ENCODE results near the gene ARHGAP15.

ARHGAP15 gene

GRCh38 chr2:143802242-143802641 lies 673.0 kb downstream of the ARHGAP15 start:
- no peak overlapping the region for H4K12ac ChIP-seq (ENCODE audit: low read depth, low read length)
- no peak overlapping the region for H3K4me2 ChIP-seq (ENCODE audit: low read length)
- H3K14ac ChIP-seq (ENCODE audit: low read length), result no peak overlapping the region
- no peaks in the 10 kb centered on the region for H3K9me3 ChIP-seq (ENCODE audit: insufficient read depth, low read depth, low read length)
- no peak overlapping the region for H3K4me3 ChIP-seq (ENCODE audit: low read depth, low read length)
- no peak overlapping the region for H2BK5ac ChIP-seq (ENCODE audit: low read depth, low read length, poor library complexity)
- no peak for DNase-seq
- H2BK120ac ChIP-seq (ENCODE audit: insufficient read depth, low read length, poor library complexity), result no peak overlapping the region
- H2AFZ ChIP-seq (ENCODE audit: insufficient read depth, low read length, poor library complexity), result no peak overlapping the region
- no peak overlapping the region for H2AK5ac ChIP-seq (ENCODE audit: low read length)
- no peak overlapping the region for H3K18ac ChIP-seq (ENCODE audit: low read length)
- H3K79me1 ChIP-seq (ENCODE audit: low read length), result no peaks in the 10 kb centered on the region
- no peak overlapping the region for H3K27ac ChIP-seq (ENCODE audit: low read depth, low read length)
- H3K9ac ChIP-seq (ENCODE audit: low read length), result no peak overlapping the region
- no peaks in the 10 kb centered on the region for H3K36me3 ChIP-seq (ENCODE audit: control insufficient read depth in 1 of 2, insufficient read depth in 2 of 2, low read length in 2 of 2)
- H2BK12ac ChIP-seq (ENCODE audit: low read length), result no peak overlapping the region
- WGBS (ENCODE audit: extremely low coverage, insufficient coverage, insufficient read length), result no CpG with 5 or more reads among the region's 4 CpGs
- H4K91ac ChIP-seq (ENCODE audit: low read depth, low read length), result no peak overlapping the region
- H3K23ac ChIP-seq (ENCODE audit: low read length), result no peak overlapping the region
- H3K4me1 ChIP-seq (ENCODE audit: control insufficient read depth in 1 of 2, insufficient read depth in 2 of 2, low read length in 2 of 2), result no peaks in the 10 kb centered on the region
- H4K8ac ChIP-seq (ENCODE audit: low read depth, low read length), result no peak overlapping the region
- no peak overlapping the region for H3K4ac ChIP-seq (ENCODE audit: low read depth, low read length)
- H3K27me3 ChIP-seq (ENCODE audit: insufficient read depth, low read length), result no peaks in the 10 kb centered on the region
- no peaks in the 10 kb centered on the region for H3K79me2 ChIP-seq (ENCODE audit: control insufficient read depth, insufficient read depth, low read length, poor library complexity)

DNA sequence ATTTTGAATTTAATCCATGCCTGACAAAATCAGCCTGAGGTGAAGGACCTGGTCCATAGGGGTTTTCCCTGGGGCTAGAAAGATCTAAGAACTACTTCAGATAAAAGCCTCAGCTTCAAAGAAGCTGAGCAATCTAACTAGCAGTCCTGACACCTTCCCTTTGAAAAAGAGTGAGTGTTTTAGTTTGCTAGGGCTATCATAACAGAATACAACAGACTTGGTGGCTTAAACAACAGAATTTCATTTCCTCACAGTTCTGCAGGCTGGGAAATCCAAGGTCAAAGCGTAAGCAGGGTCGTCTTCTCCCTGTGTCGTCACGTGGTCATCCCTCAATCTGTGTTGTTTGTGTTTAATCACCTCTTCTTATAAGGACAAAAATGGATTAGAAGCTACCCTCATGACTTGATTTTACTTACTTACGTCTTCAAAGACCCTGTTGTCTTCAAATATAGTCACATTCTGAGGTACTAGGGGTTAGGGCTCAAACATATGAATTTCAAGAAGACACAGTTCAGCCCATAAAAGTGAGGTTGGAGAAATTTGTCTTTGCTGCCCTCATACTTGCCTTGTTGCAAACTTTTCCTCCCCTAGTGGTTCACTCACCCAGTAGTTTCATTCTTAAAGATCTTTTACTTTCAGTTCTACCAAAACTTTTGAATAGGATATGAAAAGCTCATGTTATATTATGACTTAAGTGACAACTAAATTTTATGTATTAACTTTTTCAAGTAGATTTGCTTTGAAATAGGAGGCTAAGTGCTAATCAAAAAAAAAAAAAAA lies 673.8 kb downstream of the ARHGAP15 start:
- no peak overlapping the region for H3K14ac ChIP-seq (ENCODE audit: low read length)
- no peak for DNase-seq
- no peak overlapping the region for H4K12ac ChIP-seq (ENCODE audit: low read depth, low read length)
- no peak overlapping the region for H2AK5ac ChIP-seq (ENCODE audit: low read length)
- H3K4me3 ChIP-seq (ENCODE audit: low read depth, low read length), result no peak overlapping the region
- H4K91ac ChIP-seq (ENCODE audit: low read depth, low read length), result no peak overlapping the region
- no peak overlapping the region for H3K27ac ChIP-seq (ENCODE audit: low read depth, low read length)
- H2BK12ac ChIP-seq (ENCODE audit: low read length), result no peak overlapping the region
- H3K27me3 ChIP-seq (ENCODE audit: insufficient read depth, low read length), result no peaks in the 10 kb centered on the region
- no peaks in the 10 kb centered on the region for H3K9me3 ChIP-seq (ENCODE audit: insufficient read depth, low read depth, low read length)
- no peaks in the 10 kb centered on the region for H3K36me3 ChIP-seq (ENCODE audit: control insufficient read depth in 1 of 2, insufficient read depth in 2 of 2, low read length in 2 of 2)
- no peak overlapping the region for H3K9ac ChIP-seq (ENCODE audit: low read length)
- H2AFZ ChIP-seq (ENCODE audit: insufficient read depth, low read length, poor library complexity), result no peak overlapping the region
- no peak overlapping the region for H4K8ac ChIP-seq (ENCODE audit: low read depth, low read length)
- H3K79me1 ChIP-seq (ENCODE audit: low read length), result no peaks in the 10 kb centered on the region
- WGBS (ENCODE audit: extremely low coverage, insufficient coverage, insufficient read length), result no CpG with 5 or more reads among the region's 5 CpGs
- H3K18ac ChIP-seq (ENCODE audit: low read length), result no peak overlapping the region
- no peak overlapping the region for H3K4ac ChIP-seq (ENCODE audit: low read depth, low read length)
- H3K4me1 ChIP-seq (ENCODE audit: control insufficient read depth in 1 of 2, insufficient read depth in 2 of 2, low read length in 2 of 2), result no peaks in the 10 kb centered on the region
- no peak overlapping the region for H3K4me2 ChIP-seq (ENCODE audit: low read length)
- no peak overlapping the region for H2BK120ac ChIP-seq (ENCODE audit: insufficient read depth, low read length, poor library complexity)
- H3K79me2 ChIP-seq (ENCODE audit: control insufficient read depth, insufficient read depth, low read length, poor library complexity), result no peaks in the 10 kb centered on the region
- no peak overlapping the region for H2BK5ac ChIP-seq (ENCODE audit: low read depth, low read length, poor library complexity)
- no peak overlapping the region for H3K23ac ChIP-seq (ENCODE audit: low read length)

DNA sequence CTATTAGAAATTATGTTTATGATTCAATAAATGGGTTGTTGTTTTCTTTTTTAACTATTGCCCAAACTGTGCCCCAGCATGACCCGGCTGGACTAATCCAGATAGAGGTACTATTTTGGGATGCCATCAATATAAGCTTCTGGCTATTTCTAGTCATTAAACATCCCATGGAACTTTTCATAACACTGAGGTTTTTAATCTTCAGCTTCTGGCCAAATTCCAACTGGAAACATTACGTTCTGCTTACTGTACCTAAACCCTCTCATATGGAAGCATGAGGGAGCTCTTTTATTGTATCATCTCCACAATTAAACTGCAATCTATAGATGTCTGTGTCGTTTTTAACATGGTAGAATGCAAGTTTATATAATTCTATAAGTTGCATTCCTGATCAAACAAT lies 674.7 kb downstream of the ARHGAP15 start:
- no peak overlapping the region for H2BK5ac ChIP-seq (ENCODE audit: low read depth, low read length, poor library complexity)
- no peak overlapping the region for H3K27ac ChIP-seq (ENCODE audit: low read depth, low read length)
- no peak overlapping the region for H3K4ac ChIP-seq (ENCODE audit: low read depth, low read length)
- no peak overlapping the region for H2AFZ ChIP-seq (ENCODE audit: insufficient read depth, low read length, poor library complexity)
- H3K23ac ChIP-seq (ENCODE audit: low read length), result no peak overlapping the region
- H2BK120ac ChIP-seq (ENCODE audit: insufficient read depth, low read length, poor library complexity), result no peak overlapping the region
- H3K9me3 ChIP-seq (ENCODE audit: insufficient read depth, low read depth, low read length), result no peaks in the 10 kb centered on the region
- no peaks in the 10 kb centered on the region for H3K79me2 ChIP-seq (ENCODE audit: control insufficient read depth, insufficient read depth, low read length, poor library complexity)
- no peaks in the 10 kb centered on the region for H3K79me1 ChIP-seq (ENCODE audit: low read length)
- no peaks in the 10 kb centered on the region for H3K27me3 ChIP-seq (ENCODE audit: insufficient read depth, low read length)
- H4K12ac ChIP-seq (ENCODE audit: low read depth, low read length), result no peak overlapping the region
- no CpG with 5 or more reads among the region's 3 CpGs for WGBS (ENCODE audit: extremely low coverage, insufficient coverage, insufficient read length)
- no peak overlapping the region for H3K14ac ChIP-seq (ENCODE audit: low read length)
- H2BK12ac ChIP-seq (ENCODE audit: low read length), result no peak overlapping the region
- H2AK5ac ChIP-seq (ENCODE audit: low read length), result no peak overlapping the region
- H3K4me1 ChIP-seq (ENCODE audit: control insufficient read depth in 1 of 2, insufficient read depth in 2 of 2, low read length in 2 of 2), result no peaks in the 10 kb centered on the region
- no peak for DNase-seq
- no peak overlapping the region for H3K4me3 ChIP-seq (ENCODE audit: low read depth, low read length)
- H3K4me2 ChIP-seq (ENCODE audit: low read length), result no peak overlapping the region
- H4K91ac ChIP-seq (ENCODE audit: low read depth, low read length), result no peak overlapping the region
- no peaks in the 10 kb centered on the region for H3K36me3 ChIP-seq (ENCODE audit: control insufficient read depth in 1 of 2, insufficient read depth in 2 of 2, low read length in 2 of 2)
- H3K18ac ChIP-seq (ENCODE audit: low read length), result no peak overlapping the region
- no peak overlapping the region for H3K9ac ChIP-seq (ENCODE audit: low read length)
- H4K8ac ChIP-seq (ENCODE audit: low read depth, low read length), result no peak overlapping the region

- Histone ChIP-seq H3K18ac (ENCODE audit: low read length) (no peak overlapping the region), H3K36me3 (ENCODE audit: control insufficient read depth in 1 of 2, insufficient read depth in 2 of 2, low read length in 2 of 2) (no peaks in the 10 kb centered on the region), H3K4me2 (ENCODE audit: low read length) (no peak overlapping the region), H3K27ac (ENCODE audit: low read depth, low read length) (no peak overlapping the region), H3K4ac (ENCODE audit: low read depth, low read length) (no peak overlapping the region), H3K9me3 (ENCODE audit: insufficient read depth, low read depth, low read length) (no peaks in the 10 kb centered on the region), H4K91ac (ENCODE audit: low read depth, low read length) (no peak overlapping the region), H3K4me1 (ENCODE audit: control insufficient read depth in 1 of 2, insufficient read depth in 2 of 2, low read length in 2 of 2) (no peaks in the 10 kb centered on the region), H3K79me1 (ENCODE audit: low read length) (no peaks in the 10 kb centered on the region), H3K27me3 (ENCODE audit: insufficient read depth, low read length) (no peaks in the 10 kb centered on the region), H2BK12ac (ENCODE audit: low read length) (no peak overlapping the region), H3K79me2 (ENCODE audit: control insufficient read depth, insufficient read depth, low read length, poor library complexity) (no peaks in the 10 kb centered on the region), H3K9ac (ENCODE audit: low read length) (no peak overlapping the region), H2AK5ac (ENCODE audit: low read length) (no peak overlapping the region), H3K14ac (ENCODE audit: low read length) (no peak overlapping the region), H3K4me3 (ENCODE audit: low read depth, low read length) (no peak overlapping the region), H3K23ac (ENCODE audit: low read length) (no peak overlapping the region), H2BK120ac (ENCODE audit: insufficient read depth, low read length, poor library complexity) (no peak overlapping the region), H2BK5ac (ENCODE audit: low read depth, low read length, poor library complexity) (no peak overlapping the region), H4K12ac (ENCODE audit: low read depth, low read length) (no peak overlapping the region), H2AFZ (ENCODE audit: insufficient read depth, low read length, poor library complexity) (no peak overlapping the region), H4K8ac (ENCODE audit: low read depth, low read length) (no peak overlapping the region)
- no peak for DNase-seq
Observed at GRCh38 chr2:143805666-143806065, 676.4 kb downstream of the ARHGAP15 start.

All from trophoblast cell (in vitro differentiated cells and primary cell).